T-helper 2 cell treated with Interferon-gamma antibody and Interleukin-4, amounts not matched to agents 5 μg/mL and 100 μg/mL, for 36 hours (primary cell): ENCODE data around the gene SST.
A peak's percentile ranks its signal among the peaks of the same experiment; 100 is the strongest.

Experiments
- DNase-seq: peaks from one replicate; pipeline ENCODE4 v3.0.0; 2021; ENCODE audit warnings: low spot score
- H3K27ac Mint-ChIP-seq: one replicate; pipeline ENCODE4 v1.8.0; 2021; ENCODE audit warnings: mild to moderate bottlenecking, mixed read lengths
- H3K27me3 Mint-ChIP-seq: one replicate; pipeline ENCODE4 v1.8.0; 2021; ENCODE audit warnings: low read depth, mixed read lengths
- H3K36me3 Mint-ChIP-seq: one replicate; pipeline ENCODE4 v1.8.0; 2021; ENCODE audit warnings: low read depth, mixed read lengths
- H3K4me1 Mint-ChIP-seq: one replicate; pipeline ENCODE4 v1.8.0; 2021; ENCODE audit warnings: low read depth, mixed read lengths
- H3K4me3 Mint-ChIP-seq: one replicate; pipeline ENCODE4 v1.8.0; 2022; ENCODE audit warnings: mild to moderate bottlenecking, moderate library complexity, mixed read lengths
- H3K9me3 Mint-ChIP-seq: one replicate; pipeline ENCODE4 v1.8.0; 2021; ENCODE audit warnings: mixed read lengths

The SST gene

GRCh38 chr3:187669675-187670504 is at the start of gene SST:
Gene SST (minus strand): TSS chr3:187670394. CDS start chr3:187670291, 103 bp downstream.
- no peaks in the 10 kb centered on the region for H3K9me3 Mint-ChIP-seq
- no peak within 1 kb of the TSS for H3K4me3 Mint-ChIP-seq
- peak; percentile 7 for DNase-seq
- H3K27ac Mint-ChIP-seq, result no peak within 1 kb of the TSS
- H3K4me1 Mint-ChIP-seq, result no peaks in the 10 kb centered on the region
- no peaks in the 10 kb centered on the region for H3K36me3 Mint-ChIP-seq
- peaks cover 53% of the 10 kb centered on the region for H3K27me3 Mint-ChIP-seq

- Mint-ChIP-seq H3K9me3 (no peaks in the 10 kb centered on the region), H3K4me1 (no peaks in the 10 kb centered on the region), H3K36me3 (peaks cover 8% of the 10 kb centered on the region), H3K4me3 (no peak overlapping the region), H3K27ac (no peak overlapping the region), H3K27me3 (no peaks in the 10 kb centered on the region)
- DNase-seq, result no peak
Measured at GRCh38 chr3:187719628-187720336, 49.6 kb upstream of the SST start.

GRCh38 chr3:187718802-187719201 is 48.6 kb upstream of the SST start:
- Mint-ChIP-seq H3K27me3 (peaks cover 3% of the 10 kb centered on the region), H3K4me1 (peaks cover 9% of the 10 kb centered on the region), H3K9me3 (no peaks in the 10 kb centered on the region), H3K36me3 (peaks cover 5% of the 10 kb centered on the region), H3K27ac (no peak overlapping the region), H3K4me3 (no peak overlapping the region)
- DNase-seq, result no peak

GRCh38 chr3:187717572-187717971 is 47.4 kb upstream of the SST start:
- no peaks in the 10 kb centered on the region for H3K9me3 Mint-ChIP-seq
- H3K4me1 Mint-ChIP-seq, result peaks cover 12% of the 10 kb centered on the region
- H3K27me3 Mint-ChIP-seq, result peaks cover 3% of the 10 kb centered on the region
- DNase-seq, result no peak
- no peak overlapping the region for H3K27ac Mint-ChIP-seq
- no peak overlapping the region for H3K4me3 Mint-ChIP-seq
- no peaks in the 10 kb centered on the region for H3K36me3 Mint-ChIP-seq

GRCh38 chr3:187714404-187714979 is 44.3 kb upstream of the SST start:
- Mint-ChIP-seq H3K9me3 (no peaks in the 10 kb centered on the region), H3K27ac (no peak overlapping the region), H3K27me3 (peaks cover 10% of the 10 kb centered on the region), H3K4me1 (peaks cover 12% of the 10 kb centered on the region), H3K36me3 (no peaks in the 10 kb centered on the region), H3K4me3 (peak overlapping the region; percentile 2)
- peak; percentile 60 for DNase-seq

DNA sequence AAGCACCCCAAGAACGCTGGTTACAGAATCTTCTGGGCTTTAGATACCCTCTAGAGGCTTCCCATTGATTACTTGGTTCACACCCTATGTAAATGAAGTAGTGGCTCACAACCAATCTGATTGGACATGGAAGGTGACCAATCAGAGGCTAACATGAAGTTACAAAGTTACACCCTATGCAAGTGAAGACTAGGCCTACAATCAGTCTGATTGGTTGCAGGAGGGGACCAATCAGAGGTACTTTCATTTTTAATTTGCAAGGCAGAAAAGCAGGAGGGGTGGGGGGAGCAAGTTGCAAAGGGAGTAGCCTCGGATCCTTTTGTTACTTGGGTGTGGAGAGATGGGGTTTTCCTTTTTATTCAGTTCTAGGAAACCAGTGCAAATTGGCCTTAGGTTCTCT is 43.3 kb upstream of the SST start:
- DNase-seq, result no peak
- peak overlapping the region; percentile 9 for H3K4me3 Mint-ChIP-seq
- H3K27me3 Mint-ChIP-seq, result peaks cover 10% of the 10 kb centered on the region
- H3K9me3 Mint-ChIP-seq, result no peaks in the 10 kb centered on the region
- no peaks in the 10 kb centered on the region for H3K36me3 Mint-ChIP-seq
- no peak overlapping the region for H3K27ac Mint-ChIP-seq
- peaks cover 12% of the 10 kb centered on the region for H3K4me1 Mint-ChIP-seq

DNA sequence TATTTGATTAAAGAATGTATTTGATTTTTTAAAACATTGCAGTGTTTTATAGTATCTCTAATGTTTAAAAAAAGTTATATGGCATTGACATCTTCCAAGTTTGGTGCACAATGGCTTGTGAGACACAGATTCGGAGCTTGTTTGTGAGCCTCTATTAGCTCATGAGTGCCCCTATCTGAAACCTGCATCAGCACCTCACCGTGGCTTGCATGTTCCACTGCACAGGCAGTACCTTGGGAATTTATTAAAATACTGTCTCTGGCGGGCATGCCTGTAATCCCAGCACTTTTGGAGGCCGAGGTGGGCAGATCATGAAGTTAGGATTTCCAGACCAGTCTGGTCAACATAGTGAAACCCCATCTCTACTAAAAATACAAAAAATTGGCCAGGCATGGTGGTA is 39.0 kb upstream of the SST start:
- no peaks in the 10 kb centered on the region for H3K36me3 Mint-ChIP-seq
- H3K27ac Mint-ChIP-seq, result no peak overlapping the region
- peaks cover 25% of the 10 kb centered on the region for H3K27me3 Mint-ChIP-seq
- peaks cover 6% of the 10 kb centered on the region for H3K4me1 Mint-ChIP-seq
- no peak for DNase-seq
- no peak overlapping the region for H3K4me3 Mint-ChIP-seq
- no peaks in the 10 kb centered on the region for H3K9me3 Mint-ChIP-seq

GRCh38 chr3:187708696-187709095 is 38.5 kb upstream of the SST start:
- H3K4me3 Mint-ChIP-seq, result no peak overlapping the region
- H3K36me3 Mint-ChIP-seq, result no peaks in the 10 kb centered on the region
- no peak overlapping the region for H3K27ac Mint-ChIP-seq
- DNase-seq, result no peak
- H3K4me1 Mint-ChIP-seq, result peaks cover 2% of the 10 kb centered on the region
- H3K27me3 Mint-ChIP-seq, result peaks cover 25% of the 10 kb centered on the region
- no peaks in the 10 kb centered on the region for H3K9me3 Mint-ChIP-seq

GRCh38 chr3:187706971-187707370 is 36.8 kb upstream of the SST start:
- no peaks in the 10 kb centered on the region for H3K4me1 Mint-ChIP-seq
- H3K9me3 Mint-ChIP-seq, result no peaks in the 10 kb centered on the region
- H3K27me3 Mint-ChIP-seq, result peaks cover 26% of the 10 kb centered on the region
- DNase-seq, result no peak
- H3K4me3 Mint-ChIP-seq, result no peak overlapping the region
- H3K36me3 Mint-ChIP-seq, result no peaks in the 10 kb centered on the region
- H3K27ac Mint-ChIP-seq, result no peak overlapping the region

GRCh38 chr3:187705164-187705563 is 35.0 kb upstream of the SST start:
- DNase-seq, result no peak
- no peaks in the 10 kb centered on the region for H3K36me3 Mint-ChIP-seq
- no peaks in the 10 kb centered on the region for H3K4me1 Mint-ChIP-seq
- H3K27ac Mint-ChIP-seq, result no peak overlapping the region
- H3K27me3 Mint-ChIP-seq, result peaks cover 33% of the 10 kb centered on the region
- no peak overlapping the region for H3K4me3 Mint-ChIP-seq
- H3K9me3 Mint-ChIP-seq, result no peaks in the 10 kb centered on the region

GRCh38 chr3:187702507-187703033 is 32.4 kb upstream of the SST start, which contains the start of gene RTP2:
Gene RTP2 (minus strand): TSS chr3:187702557. CDS start chr3:187702128, 429 bp downstream.
- no peaks in the 10 kb centered on the region for H3K36me3 Mint-ChIP-seq
- H3K9me3 Mint-ChIP-seq, result no peaks in the 10 kb centered on the region
- H3K4me1 Mint-ChIP-seq, result no peaks in the 10 kb centered on the region
- H3K27ac Mint-ChIP-seq, result no peak within 1 kb of the TSS
- H3K4me3 Mint-ChIP-seq, result no peak within 1 kb of the TSS
- no peak for DNase-seq
- H3K27me3 Mint-ChIP-seq, result peaks cover 24% of the 10 kb centered on the region

GRCh38 chr3:187700249-187700648 is 30.1 kb upstream of the SST start:
- Mint-ChIP-seq H3K9me3 (no peaks in the 10 kb centered on the region), H3K27me3 (peaks cover 27% of the 10 kb centered on the region), H3K36me3 (no peaks in the 10 kb centered on the region), H3K4me3 (no peak overlapping the region), H3K4me1 (no peaks in the 10 kb centered on the region), H3K27ac (no peak overlapping the region)
- DNase-seq, result no peak

DNA sequence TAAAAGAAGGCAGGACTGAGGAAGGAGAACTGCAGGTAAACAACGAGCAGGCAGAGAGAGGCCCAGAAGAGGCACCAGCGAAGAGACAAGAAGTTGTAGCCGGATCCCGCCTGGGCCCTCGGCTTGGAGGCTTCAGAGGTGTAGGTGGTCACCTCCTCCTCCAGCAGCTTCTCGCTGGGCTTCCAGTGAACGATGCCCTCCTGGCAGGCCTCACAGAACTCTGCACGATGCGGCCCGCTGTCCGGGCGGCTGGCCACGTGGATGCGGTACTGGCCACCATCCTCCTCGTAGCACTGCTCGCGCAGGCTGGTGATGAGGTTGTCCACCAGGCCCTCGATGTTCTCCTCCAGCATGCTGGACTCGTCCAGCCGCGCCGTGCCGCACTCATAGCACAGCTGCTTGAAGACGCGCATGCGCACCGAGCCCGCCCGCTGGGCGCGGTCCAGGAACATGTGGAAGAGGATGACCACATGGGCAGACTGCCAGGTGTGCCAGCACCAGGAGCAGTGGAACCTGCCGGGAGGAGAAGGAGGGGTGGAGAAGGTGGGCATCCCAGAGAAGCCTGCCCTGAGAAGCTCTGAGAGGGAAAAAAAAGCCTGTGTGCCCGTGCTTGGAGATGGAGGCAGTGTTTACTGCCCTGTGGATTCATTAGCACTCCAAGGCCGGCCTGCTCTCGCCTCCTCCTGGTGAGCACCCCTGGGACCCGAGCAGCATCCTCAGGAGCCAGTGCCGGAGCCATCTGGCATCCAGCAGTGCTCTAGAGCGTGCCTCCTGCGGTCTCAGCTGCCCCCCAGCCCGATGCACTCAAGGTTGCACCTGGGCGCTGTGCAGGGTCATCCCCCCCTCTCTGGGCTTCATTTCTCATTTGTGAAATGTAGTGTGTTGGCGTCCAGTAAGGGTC is 28.6 kb upstream of the SST start:
- H3K9me3 Mint-ChIP-seq, result no peaks in the 10 kb centered on the region
- no peak for DNase-seq
- no peaks in the 10 kb centered on the region for H3K36me3 Mint-ChIP-seq
- no peak overlapping the region for H3K4me3 Mint-ChIP-seq
- peaks cover 35% of the 10 kb centered on the region for H3K27me3 Mint-ChIP-seq
- no peak overlapping the region for H3K27ac Mint-ChIP-seq
- no peaks in the 10 kb centered on the region for H3K4me1 Mint-ChIP-seq
